Stimulated activated CD4-positive, alpha-beta T cell treated with anti-CD3 and anti-CD28 coated beads, Interleukin-4, amount 100 ng/mL, for 48 hours (primary cell): ENCODE data around the gene CROCC.
"Not testable (repeated sequence)": the region's sequence is repeated elsewhere in the genome, so short reads cannot be mapped to it uniquely, and the experiment has no call there.

Source experiments
- DNase-seq, 2 donors: peaks; one replicate each; pipeline ENCODE4 v3.0.0-alpha.2; 2020; ENCODE audit warnings: low read depth in 2 of 2

CROCC gene

GRCh38 chr1:16895598-16896315, 26.0 kb upstream of the CROCC start, which contains the start of gene RNU1-2:
RNU1-2 (plus strand) TSS chr1:16895980.
- DNase-seq = peak; percentile 69 to 83

GRCh38 chr1:16896316-16897055, 25.2 kb upstream of the CROCC start:
- peak; percentile 68 to 71 for DNase-seq

- not testable (repeated sequence) for DNase-seq
Observed at GRCh38 chr1:16897653-16898052, 24.1 kb upstream of the CROCC start.

GRCh38 chr1:16898298-16898697, 23.4 kb upstream of the CROCC start:
- not testable (repeated sequence) for DNase-seq

GRCh38 chr1:16899020-16899419, 22.7 kb upstream of the CROCC start:
- DNase-seq = not testable (repeated sequence)

GRCh38 chr1:16900751-16901150, 21.0 kb upstream of the CROCC start:
- no peak for DNase-seq

GRCh38 chr1:16901371-16901770, 20.4 kb upstream of the CROCC start:
- not testable (repeated sequence) for DNase-seq

- no peak for DNase-seq
Observed at GRCh38 chr1:16903054-16903453, 18.7 kb upstream of the CROCC start.

- DNase-seq = no peak
Observed at GRCh38 chr1:16903458-16903796, 18.3 kb upstream of the CROCC start.

GRCh38 chr1:16904560-16905109, 17.1 kb upstream of the CROCC start:
- DNase-seq = peak; percentile 97 to 100

- peak; percentile 33 to 43 for DNase-seq
Observed at GRCh38 chr1:16905110-16905867, 16.4 kb upstream of the CROCC start.

GRCh38 chr1:16905868-16906702, 15.6 kb upstream of the CROCC start:
- DNase-seq = no peak

- DNase-seq = no peak
Observed at GRCh38 chr1:16906873-16907272, 14.9 kb upstream of the CROCC start.

- no peak for DNase-seq
Observed at GRCh38 chr1:16907870-16908758, 13.6 kb upstream of the CROCC start.

- DNase-seq = not testable (repeated sequence)
Observed at GRCh38 chr1:16911851-16912721, 9.6 kb upstream of the CROCC start.

GRCh38 chr1:16912742-16913141, 9.0 kb upstream of the CROCC start:
- DNase-seq = not testable (repeated sequence)

GRCh38 chr1:16913181-16913832, 8.4 kb upstream of the CROCC start:
- DNase-seq = no peak

- peak; percentile 95 to 97 for DNase-seq
Observed at GRCh38 chr1:16913833-16914662, 7.7 kb upstream of the CROCC start.
